NCI-H1694 (cell line): ENCODE data around the gene TPM1.
"Not testable (repeated sequence)": the region's sequence is repeated elsewhere in the genome, so short reads cannot be mapped to it uniquely, and the experiment has no call there.

Experiments used
- DNase-seq: peaks from one replicate; lab custom pipeline; 2025; lab: John Stamatoyannopoulos, UW

Gene TPM1

DNA sequence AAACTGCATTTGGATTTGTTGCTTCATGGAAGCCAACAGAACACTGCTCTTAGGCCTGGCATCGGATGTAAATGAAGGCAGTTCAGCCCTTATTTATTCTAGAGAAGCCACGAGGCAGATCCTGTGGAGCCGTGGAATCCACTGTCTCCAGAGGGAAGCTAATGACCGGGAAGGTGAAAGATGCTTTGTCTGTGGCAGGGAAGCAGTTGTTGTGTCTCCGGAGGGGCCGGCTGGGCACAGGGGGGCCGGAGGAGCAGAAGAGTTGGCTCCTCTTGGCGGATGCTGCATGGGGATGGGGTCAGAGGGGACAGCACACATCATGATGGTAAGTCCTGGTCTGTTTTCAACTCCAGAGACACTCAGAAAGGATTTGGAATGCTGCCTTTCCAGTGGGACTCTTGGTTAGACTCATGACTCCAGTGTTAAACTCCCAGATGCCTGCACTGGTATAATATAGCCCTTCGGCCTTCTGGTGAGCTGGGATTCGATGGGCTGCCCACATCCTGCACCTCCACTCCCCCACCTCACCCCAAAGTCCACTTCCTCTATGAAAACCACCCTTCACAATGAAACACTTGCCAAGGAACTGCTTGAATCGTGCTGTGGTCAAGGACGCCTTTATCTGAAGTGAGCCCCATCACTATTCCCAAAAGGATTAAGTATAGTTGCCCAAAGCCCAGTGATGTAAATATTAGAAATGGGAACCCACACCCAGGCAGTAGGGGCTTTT, 33.6 kb downstream of the TPM1 start:
- no peak for DNase-seq

DNA sequence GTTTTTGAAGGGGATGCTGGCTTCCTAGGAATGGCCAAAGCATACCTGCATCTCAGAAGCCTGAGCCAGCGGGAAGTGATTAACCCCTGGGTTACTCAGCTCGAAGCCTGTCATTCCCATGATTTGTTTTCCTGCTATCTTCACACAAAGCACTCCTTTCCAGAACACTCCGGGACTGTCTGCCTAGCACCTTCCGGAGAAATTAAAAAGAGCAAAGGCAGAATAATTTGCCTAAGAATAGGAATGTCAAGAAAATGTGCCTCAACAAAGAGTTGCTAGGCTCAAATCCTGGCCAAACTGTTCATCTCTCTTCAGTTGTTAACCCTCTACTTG, 34.1 kb downstream of the TPM1 start:
- DNase-seq: no peak

DNA sequence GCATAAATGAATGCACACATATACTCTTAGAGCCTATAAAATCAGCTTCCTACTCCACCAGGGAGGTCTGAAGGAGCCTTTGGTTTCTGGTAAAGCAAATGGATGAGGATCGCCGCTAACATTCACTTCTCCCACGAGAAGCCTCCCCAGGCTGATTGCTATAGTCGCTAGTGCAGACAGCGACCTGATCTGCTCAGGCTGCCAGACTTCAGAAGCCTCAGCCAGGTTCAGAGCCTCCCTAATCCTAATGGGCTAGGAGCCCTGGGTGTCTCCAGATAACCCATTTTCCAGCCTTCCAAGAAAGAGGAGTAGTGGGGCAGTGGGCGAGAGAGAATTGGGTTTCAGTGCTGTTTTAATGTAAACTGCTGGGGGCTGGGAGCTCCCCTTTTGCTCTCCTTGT, 35.4 kb downstream of the TPM1 start:
- DNase-seq: no peak

DNA sequence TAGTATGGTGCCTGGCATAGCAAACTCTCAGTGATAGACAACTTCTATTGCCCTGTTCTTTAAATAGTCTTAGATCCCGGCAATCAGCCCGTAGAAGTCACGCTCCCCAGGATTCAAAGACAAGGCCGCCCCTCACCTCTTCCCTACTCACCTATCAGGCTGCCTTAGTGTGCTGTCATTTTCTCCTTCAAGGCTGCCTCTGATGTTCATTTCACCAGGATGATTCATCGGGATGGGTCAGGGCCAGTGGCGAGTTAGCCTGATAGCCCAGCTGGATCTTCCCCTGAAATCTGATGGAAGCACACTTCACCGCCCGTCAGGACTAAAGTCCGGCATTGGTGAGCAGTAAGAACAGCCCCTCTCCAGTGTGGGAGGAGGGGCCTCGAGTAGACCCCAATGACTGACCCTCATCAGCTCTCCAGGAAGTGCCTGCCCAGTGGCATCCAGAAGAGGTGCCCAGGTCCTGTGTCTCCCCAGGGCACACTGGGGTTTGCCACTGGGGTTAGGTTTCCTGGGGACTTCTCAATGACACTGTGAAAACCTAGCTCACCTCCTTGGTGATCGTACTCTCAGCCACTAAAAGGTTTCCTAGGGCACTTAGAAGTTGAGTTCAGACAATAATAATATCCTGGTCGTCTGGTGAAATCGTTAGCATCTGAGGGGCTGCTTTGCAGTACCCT, 37.5 kb downstream of the TPM1 start:
- no peak for DNase-seq

DNA sequence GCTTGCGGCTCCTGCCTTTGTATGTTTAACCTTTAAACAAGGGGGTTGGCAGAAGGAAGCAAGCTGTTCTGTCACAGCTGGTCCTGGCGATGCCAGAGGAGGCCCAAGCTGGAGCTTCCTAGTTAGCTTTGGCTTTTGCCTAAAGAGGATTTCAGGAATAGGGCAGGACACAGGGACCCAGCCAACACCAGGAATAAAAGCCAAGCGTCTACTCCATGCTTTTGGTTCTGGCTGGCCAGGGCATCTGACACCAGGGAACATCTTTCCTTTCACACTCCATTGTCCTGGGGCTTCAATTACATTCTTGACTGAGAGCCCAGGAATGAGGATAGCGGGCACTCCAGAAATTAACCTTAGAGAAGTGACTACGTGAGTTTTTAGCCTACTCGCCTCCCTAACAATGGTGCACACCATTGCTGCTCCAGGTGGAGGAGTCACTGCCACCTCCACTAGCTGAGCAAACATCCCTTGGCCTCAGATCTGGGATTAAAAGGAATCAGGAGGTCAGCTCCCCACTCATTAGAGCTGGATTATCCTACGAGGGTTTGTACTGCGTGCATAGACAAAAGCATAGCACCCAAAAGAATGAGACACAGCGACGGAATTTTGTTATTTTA, 38.2 kb downstream of the TPM1 start:
- DNase-seq: peak; percentile 73

DNA sequence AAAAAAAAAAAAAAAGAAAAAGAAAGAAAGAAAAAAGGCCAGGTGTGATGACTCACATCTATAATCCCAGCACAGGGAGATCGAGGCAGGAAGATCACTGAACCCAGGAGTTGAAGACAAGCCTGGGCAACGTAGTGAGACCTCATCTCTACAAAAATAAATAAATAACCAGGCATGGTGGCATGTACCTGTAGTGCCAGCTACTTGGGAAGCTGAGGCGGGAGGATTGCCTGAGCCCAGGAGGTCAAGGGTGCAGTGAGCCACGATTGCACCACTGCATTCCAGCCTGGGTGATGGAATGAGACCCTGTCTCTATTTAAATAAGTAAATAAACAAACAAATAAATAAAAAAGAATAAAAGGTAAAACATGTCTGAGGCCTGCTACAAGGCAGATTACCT, 39.8 kb downstream of the TPM1 start:
- no peak for DNase-seq

DNA sequence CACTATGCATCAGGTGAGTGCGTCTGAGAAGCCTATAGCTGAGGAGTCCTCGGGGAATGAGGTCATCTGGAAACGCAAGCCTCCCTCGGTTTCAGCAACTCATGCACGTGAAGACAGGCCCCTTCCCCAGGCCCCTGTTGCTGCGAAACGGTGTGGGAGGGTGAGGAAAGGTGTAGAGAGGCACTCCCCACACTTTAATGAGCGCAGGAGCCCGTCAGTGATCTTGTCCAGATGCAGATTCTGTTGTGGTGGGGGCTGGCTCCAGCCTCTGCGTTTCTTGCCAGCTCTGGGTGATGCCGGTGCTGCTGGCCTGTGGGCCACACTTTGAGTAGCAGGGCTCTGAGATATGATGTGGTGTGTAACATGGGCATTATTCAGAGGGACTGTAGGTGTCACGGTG, 40.5 kb downstream of the TPM1 start:
- no peak for DNase-seq

DNA sequence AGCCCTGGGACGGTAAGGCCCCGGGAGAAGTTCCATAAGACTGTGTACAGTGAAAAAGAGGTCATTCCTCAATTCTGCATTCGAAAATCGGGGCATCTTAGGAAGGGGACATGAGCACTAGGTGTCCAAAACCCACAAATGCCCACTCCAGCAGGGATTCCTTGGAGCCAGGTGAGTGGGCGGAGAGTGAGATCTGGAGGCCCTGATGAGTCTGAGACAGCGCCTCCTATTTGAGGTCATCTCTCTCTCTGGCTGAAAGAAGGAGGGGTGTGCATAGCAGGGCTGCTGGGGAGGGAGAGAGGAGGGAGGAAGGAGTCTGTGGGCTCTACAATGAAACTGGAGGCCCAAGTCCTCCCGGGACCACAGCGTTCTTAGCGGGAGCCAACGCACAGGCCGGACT, 41.0 kb downstream of the TPM1 start:
- DNase-seq: no peak

DNA sequence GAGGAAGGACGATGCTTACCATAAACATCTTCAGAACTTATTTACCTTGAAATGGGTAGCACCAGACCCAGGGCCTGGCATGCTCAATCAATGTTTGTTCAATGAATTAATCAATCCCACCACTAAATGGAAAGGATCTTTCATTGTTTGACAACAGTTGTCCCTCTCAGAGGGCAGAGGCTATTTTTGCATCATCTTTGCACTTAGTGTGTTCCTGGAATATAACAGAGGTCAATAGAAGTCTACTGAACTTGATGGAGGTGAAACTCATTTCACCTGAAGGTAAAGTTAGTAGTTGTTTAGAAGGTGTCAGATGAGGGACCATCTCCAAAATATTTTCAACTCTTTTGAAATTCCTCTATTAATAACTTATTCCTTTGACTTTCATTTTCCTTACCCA, 42.3 kb downstream of the TPM1 start:
- DNase-seq: no peak

DNA sequence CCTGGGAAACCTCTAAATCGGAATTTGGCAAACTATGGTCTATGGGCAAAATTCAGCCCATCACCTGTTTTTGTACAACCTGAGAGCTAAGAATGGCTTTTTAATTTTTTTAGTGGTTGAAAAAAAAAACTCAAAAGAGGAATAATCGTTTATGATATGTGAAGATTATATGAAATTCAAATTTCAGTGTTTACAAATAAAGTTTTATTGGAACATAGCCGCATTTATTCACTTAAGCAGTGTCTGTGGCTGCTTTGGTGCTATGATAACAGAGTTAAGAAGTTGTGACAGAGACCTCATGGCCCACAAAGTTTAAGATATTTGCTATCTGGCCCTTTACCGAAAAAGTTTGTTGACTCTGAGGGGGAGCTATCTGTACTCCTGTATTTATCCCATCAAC, 42.7 kb downstream of the TPM1 start:
- no peak for DNase-seq

DNA sequence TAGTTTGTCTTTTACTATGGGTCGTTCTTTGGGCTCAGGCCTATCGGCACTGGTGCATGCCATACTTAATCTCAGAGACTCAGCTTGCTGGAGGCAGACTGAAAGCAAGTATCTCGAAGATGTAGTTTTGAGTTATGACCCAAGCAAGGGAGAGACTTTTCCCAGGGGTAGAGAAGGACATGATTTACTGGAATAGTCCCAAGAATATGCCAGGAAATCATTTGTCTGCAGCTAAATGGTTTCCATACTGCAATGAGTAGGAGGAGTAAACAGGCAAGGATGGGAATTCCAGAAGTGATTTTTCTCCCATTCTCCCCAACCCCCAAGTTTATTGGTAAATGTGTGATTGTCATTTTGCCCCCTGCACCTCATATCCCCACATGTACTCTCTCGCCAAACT, 43.7 kb downstream of the TPM1 start:
- DNase-seq: no peak

DNA sequence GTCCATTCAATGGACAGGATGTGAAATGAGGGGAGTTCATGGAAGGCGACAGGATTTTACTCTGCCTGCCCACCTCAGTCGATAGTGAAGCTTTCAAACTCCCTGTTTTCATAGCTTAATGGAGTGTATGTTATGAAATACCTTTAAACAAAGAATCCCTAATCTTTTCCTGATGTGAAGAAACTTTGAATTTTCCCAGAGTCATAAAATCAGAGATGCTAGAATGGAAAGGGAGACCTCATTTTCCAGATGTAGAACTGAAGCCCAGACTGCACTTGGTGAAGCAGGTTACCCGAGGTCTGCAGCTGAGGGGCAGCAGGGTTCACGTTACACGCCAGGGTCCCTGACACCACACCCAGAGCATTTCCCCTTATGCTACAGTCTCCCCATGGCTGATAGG, 44.4 kb downstream of the TPM1 start:
- no peak for DNase-seq

DNA sequence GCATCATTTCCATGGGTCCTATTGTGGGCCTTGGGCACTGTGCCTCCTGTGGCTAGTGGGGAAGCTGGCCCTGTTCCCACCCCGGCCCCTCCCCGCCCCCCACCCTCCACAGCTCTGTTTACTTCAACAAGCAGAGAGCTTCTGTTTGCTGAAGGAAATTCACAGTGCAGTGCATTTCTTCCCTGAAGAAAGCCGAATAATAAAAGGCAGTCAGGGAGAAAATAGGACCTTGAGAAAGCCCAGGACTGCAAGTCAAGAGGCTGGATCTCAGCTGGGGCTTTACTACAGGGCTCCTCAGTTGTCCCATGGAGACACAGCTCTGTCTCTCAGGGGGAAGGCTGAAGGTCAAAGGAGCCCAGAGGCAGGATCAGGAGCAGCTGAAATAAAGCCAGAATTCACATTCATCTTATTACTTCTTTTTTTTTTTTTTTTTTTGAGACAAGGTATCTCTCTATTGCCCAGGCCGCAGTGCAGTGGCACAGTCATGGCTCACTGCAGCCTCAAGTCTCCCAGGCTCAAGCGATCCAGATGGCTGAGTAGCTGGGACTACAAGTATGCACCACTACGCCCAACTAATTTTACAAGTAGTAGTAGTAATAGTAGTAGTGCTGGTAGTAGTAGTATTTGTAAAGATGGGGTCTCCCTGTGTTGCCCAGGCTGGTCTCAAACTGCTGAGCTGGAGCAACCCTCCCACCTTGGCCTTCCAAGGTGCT, 46.1 kb downstream of the TPM1 start:
- no peak for DNase-seq

DNA sequence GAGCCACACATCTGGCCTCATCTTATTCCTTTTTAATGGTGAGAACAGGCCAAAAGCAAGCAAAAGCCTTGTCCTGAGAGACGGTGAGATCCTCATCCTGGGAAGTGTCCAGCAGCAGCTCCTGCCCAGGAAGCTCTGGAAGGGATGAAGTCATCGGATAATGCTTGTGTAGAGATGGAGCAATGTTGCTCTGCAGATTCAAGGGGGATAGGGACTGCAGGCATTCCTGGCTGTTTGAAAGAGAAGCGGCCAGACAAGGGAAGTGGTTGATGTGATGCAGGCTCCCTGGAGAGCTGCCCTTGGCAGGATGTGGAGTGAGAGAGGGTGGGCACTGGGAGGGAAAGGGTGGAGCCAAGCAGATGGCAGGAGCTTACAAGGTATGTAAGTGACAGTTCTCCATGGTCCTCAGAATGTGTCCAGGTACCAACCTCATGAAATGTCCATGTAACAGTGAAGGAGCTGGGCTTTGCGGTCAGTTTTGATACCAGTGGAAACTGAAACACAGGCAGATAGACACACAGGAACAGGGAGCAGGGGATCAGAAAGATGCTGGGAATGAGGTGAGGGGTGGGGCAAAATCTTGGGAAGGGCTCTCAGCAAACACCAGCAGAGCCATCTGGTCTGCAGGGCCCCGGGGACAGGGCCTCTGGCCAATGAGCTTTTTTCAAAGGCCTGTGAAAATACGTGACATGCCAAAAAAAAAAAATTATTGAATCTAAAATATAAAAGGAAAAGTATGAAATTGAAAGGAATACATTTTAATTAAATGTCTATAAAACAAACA, 46.9 kb downstream of the TPM1 start:
- DNase-seq: peak; percentile 54

DNA sequence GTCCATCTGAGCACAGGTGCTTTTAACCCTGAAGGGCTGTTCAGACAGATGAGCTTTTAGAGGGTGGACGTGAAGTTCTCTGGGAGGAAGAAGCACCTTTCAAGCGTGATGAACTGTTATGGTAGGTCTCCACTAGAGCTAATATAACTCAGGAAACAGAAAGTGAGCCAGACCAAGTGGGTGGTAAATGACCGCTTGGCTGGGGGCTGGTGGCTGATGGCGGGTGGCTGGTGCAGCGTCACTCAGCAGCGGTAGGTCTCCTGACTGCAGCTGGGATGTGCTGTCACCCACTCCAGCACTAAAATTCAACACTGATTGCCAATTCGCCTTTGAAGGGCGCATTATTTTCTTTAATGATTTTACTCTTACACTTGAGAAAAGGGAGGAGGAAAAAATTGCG, 47.9 kb downstream of the TPM1 start:
- DNase-seq: no peak

DNA sequence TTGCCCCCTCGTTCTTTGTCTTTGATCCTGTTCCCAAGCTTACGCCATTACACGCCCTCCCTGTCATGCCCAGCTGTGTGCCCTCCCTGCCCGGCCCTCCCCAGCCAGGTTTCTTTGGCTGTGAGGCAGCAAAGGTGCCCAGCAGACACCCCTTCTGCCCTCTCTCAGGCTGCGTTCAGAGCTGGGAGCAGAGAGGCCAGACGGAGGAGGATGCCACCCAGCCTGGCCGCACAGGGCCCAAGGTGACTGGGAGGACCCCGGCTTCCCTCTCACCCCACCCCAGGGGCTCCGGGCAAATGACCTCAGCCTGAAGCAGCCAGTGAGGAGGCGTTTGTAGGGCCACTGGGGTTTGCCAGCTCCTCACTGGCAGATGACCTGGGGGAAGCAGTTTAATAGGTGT, 48.3 kb downstream of the TPM1 start:
- no peak for DNase-seq

DNA sequence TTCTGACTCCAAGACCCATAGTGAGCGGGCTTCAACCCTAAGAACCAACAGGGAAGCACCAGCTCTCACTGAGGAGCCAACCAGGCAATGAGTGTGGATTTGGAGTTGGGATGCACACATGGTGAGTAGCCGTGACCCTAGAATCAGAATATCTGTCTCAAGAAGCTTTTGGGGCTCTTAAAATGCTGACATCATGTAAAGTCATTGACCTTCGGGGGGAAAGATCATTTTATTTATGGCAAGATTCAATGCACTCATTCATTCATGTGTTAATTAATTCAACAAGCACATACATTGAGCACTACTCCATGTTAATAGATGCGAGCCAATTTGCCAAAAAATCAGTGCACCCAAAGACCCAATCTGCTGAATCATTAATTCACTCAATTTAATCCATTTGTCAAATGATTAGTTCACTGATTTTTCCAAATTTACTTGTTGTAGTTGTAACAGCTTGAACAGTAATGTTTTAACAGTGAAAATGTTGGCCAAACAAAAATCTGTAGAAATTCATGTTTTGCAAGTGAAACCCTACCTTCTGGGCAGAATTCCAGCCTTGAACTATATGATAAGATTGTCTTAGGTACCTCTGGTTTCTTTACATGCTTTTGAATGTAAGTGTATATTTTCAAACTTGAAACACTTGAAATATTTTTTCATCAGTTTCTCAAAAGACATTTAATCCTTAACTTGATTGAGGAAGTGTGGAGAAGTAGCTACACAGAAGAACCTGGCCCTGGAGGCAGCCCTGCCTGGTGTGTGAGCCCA, 49.3 kb downstream of the TPM1 start:
- DNase-seq: no peak

DNA sequence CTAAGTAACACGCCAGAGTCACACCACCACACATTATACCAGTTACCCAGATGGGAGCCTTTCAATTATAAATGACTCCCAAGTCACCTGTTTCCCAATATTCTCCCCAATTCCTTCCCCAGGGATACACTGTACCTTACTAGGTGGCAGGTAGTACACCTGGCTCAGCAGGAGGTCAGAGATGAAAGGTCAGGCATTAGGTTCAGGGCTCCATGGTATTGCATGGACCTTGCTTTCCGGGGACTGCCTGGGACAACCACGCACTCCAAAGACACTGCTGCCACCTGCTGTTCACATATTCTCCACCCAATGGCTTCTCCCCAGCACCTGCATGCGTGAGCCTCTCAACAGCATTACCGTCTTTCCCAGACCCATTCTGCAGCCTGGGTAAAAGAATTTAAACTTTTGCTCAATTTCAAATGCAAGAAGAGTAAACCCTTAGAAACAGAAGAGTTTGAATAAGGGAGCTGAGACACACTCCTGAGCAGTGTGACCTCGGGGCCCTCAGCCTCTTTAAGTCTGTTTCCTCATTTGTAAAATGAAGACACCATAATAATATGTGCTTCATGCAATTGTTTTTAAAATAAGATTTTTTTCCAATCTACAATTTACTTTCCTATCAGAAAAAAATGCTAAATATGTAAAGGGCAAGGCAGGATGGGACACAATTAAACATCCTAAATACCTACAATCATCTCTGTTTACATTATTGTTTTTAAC, 51.1 kb downstream of the TPM1 start:
- DNase-seq: peak; percentile 43

DNA sequence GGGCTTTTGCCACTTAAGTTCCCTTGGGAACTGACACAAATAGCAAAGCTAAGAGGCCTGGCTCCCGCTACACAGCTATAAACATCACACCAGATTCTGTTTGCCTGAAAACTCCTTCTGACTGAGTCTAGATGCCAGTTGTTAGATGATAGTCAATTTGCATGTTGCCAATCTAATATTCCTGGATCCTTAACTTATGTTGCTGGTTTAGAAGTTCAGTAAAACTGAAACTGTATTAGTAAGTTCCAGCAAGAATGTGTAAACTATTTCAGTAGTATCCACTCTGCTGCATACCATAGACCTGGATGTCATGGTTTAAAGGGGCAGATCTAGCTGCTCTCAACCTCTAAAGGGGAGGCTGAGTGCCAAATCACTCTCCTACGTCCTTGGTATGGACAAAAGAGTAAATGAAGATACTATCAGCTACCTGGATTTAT, 52.0 kb downstream of the TPM1 start:
- DNase-seq: peak; percentile 5

DNA sequence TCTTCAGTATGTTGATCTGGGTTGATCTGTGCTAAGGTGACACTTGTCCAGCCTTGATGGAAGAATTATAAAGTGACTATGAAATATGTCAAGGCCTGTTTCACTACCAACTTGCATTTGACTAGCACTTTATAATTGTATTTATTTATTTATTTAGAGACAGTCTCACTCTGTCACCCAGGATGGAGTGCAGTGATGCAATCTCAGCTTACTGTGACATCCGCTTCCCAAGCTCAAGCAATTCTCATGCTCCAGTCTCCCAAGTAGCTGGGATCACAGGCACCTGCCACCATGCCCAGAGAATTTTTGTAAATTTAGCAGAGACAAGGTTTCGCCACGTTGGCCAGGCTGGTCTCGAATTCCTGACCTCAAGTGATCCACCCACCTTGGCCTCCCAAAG, 53.6 kb downstream of the TPM1 start:
- DNase-seq: no peak

DNA sequence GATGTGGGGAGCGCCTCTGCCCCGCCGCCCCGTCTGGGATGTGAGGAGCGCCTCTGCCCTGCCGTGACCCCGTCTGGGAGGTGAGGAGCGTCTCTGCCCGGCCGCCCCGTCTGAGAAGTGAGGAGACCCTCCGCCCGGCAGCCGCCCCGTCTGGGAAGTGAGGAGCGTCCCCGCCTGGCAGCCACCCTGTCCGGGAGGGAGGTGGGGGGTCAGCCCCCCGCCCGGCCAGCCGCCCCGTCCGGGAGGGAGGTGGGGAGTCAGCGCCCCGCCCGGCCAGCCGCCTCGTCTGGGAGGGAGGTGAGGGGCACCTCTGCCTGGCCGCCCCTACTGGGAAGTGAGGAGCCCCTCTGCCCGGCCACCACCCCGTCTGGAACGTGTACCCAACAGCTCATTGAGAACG, 56.4 kb downstream of the TPM1 start:
- not testable (repeated sequence) for DNase-seq
